ENCODE data around the gene NOL11.

NOL11 gene

GRCh38 chr17:67679721-67680120 lies 38.0 kb upstream of the NOL11 start:
- DNase-seq: no peak
- H3K4me1 ChIP-seq (ENCODE audit: control extremely low read depth in 1 of 4, control insufficient read depth in 4 of 4, insufficient read depth in 4 of 4, low read length in 3 of 4): no peaks in the 10 kb centered on the region
- CTCF ChIA-PET: no interaction called here
- H3K9me3 ChIP-seq (ENCODE audit: control extremely low read depth in 1 of 5, control insufficient read depth in 4 of 5, insufficient read depth in 2 of 5, low read depth in 1 of 5, low read length in 4 of 5): no peaks in the 10 kb centered on the region
- peaks cover 1 to 7% (median 4%) of the 10 kb centered on the region in 4 experiments for H3K36me3 ChIP-seq (ENCODE audit: control insufficient read depth in 4 of 4, insufficient read depth in 4 of 4, low read length in 3 of 4)
- WGBS (ENCODE audit: insufficient coverage): 92% methylated on average over 6 of the region's 6 CpGs
- no peak overlapping the region for H3K4me3 ChIP-seq (ENCODE audit: control insufficient read depth in 1 of 7, extremely low read depth in 1 of 7, insufficient read depth in 4 of 7, low read depth in 2 of 7, low read length in 6 of 7)
- POLR2A ChIA-PET: no interaction called here
- no peaks in the 10 kb centered on the region for H3K27me3 ChIP-seq (replicated peaks in 2 of 5; ENCODE audit: control insufficient read depth in 4 of 5, insufficient read depth in 5 of 5, low read length in 4 of 5)
- H3K27ac ChIP-seq (ENCODE audit: insufficient read depth in 1 of 2, low read depth in 1 of 2, low read length in 2 of 2, poor library complexity in 1 of 2, severe bottlenecking in 2 of 2): no peak overlapping the region

- ChIA-PET POLR2A (interaction anchor here (0.6 kb wide), 1 partner anchor 20 kb away, joined by 4 read pairs; no protein-coding TSS in a partner anchor), CTCF (no interaction called here)
- no CpG with 5 or more reads among the region's 8 CpGs for WGBS (ENCODE audit: insufficient coverage)
These were observed 37.1 kb upstream of the NOL11 start for GRCh38 chr17:67680445-67681224.

GRCh38 chr17:67682196-67682595 lies 35.5 kb upstream of the NOL11 start:
- Histone ChIP-seq H3K36me3 (ENCODE audit: control insufficient read depth in 4 of 4, insufficient read depth in 4 of 4, low read length in 3 of 4) (peaks cover 0 to 8% (median 2%) of the 10 kb centered on the region in 4 experiments), H3K9me3 (ENCODE audit: control extremely low read depth in 1 of 5, control insufficient read depth in 4 of 5, insufficient read depth in 2 of 5, low read depth in 1 of 5, low read length in 4 of 5) (no peaks in the 10 kb centered on the region), H3K4me3 (ENCODE audit: control insufficient read depth in 1 of 7, extremely low read depth in 1 of 7, insufficient read depth in 4 of 7, low read depth in 2 of 7, low read length in 6 of 7) (no peak overlapping the region), H3K27ac (ENCODE audit: insufficient read depth in 1 of 2, low read depth in 1 of 2, low read length in 2 of 2, poor library complexity in 1 of 2, severe bottlenecking in 2 of 2) (no peak overlapping the region), H3K27me3 (replicated peaks in 2 of 5; ENCODE audit: control insufficient read depth in 4 of 5, insufficient read depth in 5 of 5, low read length in 4 of 5) (no peaks in the 10 kb centered on the region), H3K4me1 (ENCODE audit: control extremely low read depth in 1 of 4, control insufficient read depth in 4 of 4, insufficient read depth in 4 of 4, low read length in 3 of 4) (no peaks in the 10 kb centered on the region)
- ChIA-PET CTCF (no interaction called here), POLR2A (no interaction called here)
- 94% methylated on average over 2 of the region's 2 CpGs for WGBS (ENCODE audit: insufficient coverage)
- DNase-seq: no peak

More at GRCh38 chr17:67680445-67681224, 37.1 kb upstream of the NOL11 start:
- Histone ChIP-seq H3K9me3 (ENCODE audit: control extremely low read depth in 1 of 5, control insufficient read depth in 4 of 5, insufficient read depth in 2 of 5, low read depth in 1 of 5, low read length in 4 of 5) (no peaks in the 10 kb centered on the region), H3K36me3 (ENCODE audit: control insufficient read depth in 4 of 4, insufficient read depth in 4 of 4, low read length in 3 of 4) (peaks cover 1 to 4% (median 3%) of the 10 kb centered on the region in 4 experiments), H3K27me3 (replicated peaks in 2 of 5; ENCODE audit: control insufficient read depth in 4 of 5, insufficient read depth in 5 of 5, low read length in 4 of 5) (no peaks in the 10 kb centered on the region), H3K4me3 (ENCODE audit: control insufficient read depth in 1 of 7, extremely low read depth in 1 of 7, insufficient read depth in 4 of 7, low read depth in 2 of 7, low read length in 6 of 7) (no peak overlapping the region), H3K4me1 (ENCODE audit: control extremely low read depth in 1 of 4, control insufficient read depth in 4 of 4, insufficient read depth in 4 of 4, low read length in 3 of 4) (no peaks in the 10 kb centered on the region), H3K27ac (ENCODE audit: insufficient read depth in 1 of 2, low read depth in 1 of 2, low read length in 2 of 2, poor library complexity in 1 of 2, severe bottlenecking in 2 of 2) (no peak overlapping the region)
- DNase-seq: no peak

GRCh38 chr17:67685351-67685750 lies 32.4 kb upstream of the NOL11 start:
- no peak for DNase-seq
- CTCF ChIA-PET: interaction anchor here (0.8 kb wide), 1 partner anchor 56 kb away, joined by 3 read pairs; no protein-coding TSS in a partner anchor
- WGBS (ENCODE audit: insufficient coverage): 100% methylated on average over 1 of the region's 3 CpGs
- Histone ChIP-seq H3K27ac (ENCODE audit: insufficient read depth in 1 of 2, low read depth in 1 of 2, low read length in 2 of 2, poor library complexity in 1 of 2, severe bottlenecking in 2 of 2) (no peak overlapping the region), H3K36me3 (ENCODE audit: control insufficient read depth in 4 of 4, insufficient read depth in 4 of 4, low read length in 3 of 4) (peaks cover 0 to 5% (median 0%) of the 10 kb centered on the region in 4 experiments), H3K9me3 (ENCODE audit: control extremely low read depth in 1 of 5, control insufficient read depth in 4 of 5, insufficient read depth in 2 of 5, low read depth in 1 of 5, low read length in 4 of 5) (no peaks in the 10 kb centered on the region), H3K4me3 (ENCODE audit: control insufficient read depth in 1 of 7, extremely low read depth in 1 of 7, insufficient read depth in 4 of 7, low read depth in 2 of 7, low read length in 6 of 7) (no peak overlapping the region), H3K27me3 (replicated peaks in 2 of 5; ENCODE audit: control insufficient read depth in 4 of 5, insufficient read depth in 5 of 5, low read length in 4 of 5) (no peaks in the 10 kb centered on the region), H3K4me1 (ENCODE audit: control extremely low read depth in 1 of 4, control insufficient read depth in 4 of 4, insufficient read depth in 4 of 4, low read length in 3 of 4) (no peaks in the 10 kb centered on the region)
- POLR2A ChIA-PET: no interaction called here

- ChIA-PET POLR2A (no interaction called here), CTCF (interaction anchor here (1.0 kb wide), 1 partner anchor 310 kb away, joined by 3 read pairs; no protein-coding TSS in a partner anchor)
- Histone ChIP-seq H3K27ac (ENCODE audit: insufficient read depth in 1 of 2, low read depth in 1 of 2, low read length in 2 of 2, poor library complexity in 1 of 2, severe bottlenecking in 2 of 2) (no peak overlapping the region), H3K36me3 (ENCODE audit: control insufficient read depth in 4 of 4, insufficient read depth in 4 of 4, low read length in 3 of 4) (peaks cover 0 to 5% (median 0%) of the 10 kb centered on the region in 4 experiments), H3K4me1 (ENCODE audit: control extremely low read depth in 1 of 4, control insufficient read depth in 4 of 4, insufficient read depth in 4 of 4, low read length in 3 of 4) (no peaks in the 10 kb centered on the region), H3K4me3 (ENCODE audit: control insufficient read depth in 1 of 7, extremely low read depth in 1 of 7, insufficient read depth in 4 of 7, low read depth in 2 of 7, low read length in 6 of 7) (no peak overlapping the region), H3K27me3 (replicated peaks in 2 of 5; ENCODE audit: control insufficient read depth in 4 of 5, insufficient read depth in 5 of 5, low read length in 4 of 5) (no peaks in the 10 kb centered on the region), H3K9me3 (ENCODE audit: control extremely low read depth in 1 of 5, control insufficient read depth in 4 of 5, insufficient read depth in 2 of 5, low read depth in 1 of 5, low read length in 4 of 5) (no peaks in the 10 kb centered on the region)
- WGBS (ENCODE audit: insufficient coverage): 63% methylated on average over 1 of the region's 2 CpGs
- no peak for DNase-seq
These were observed 31.5 kb upstream of the NOL11 start for GRCh38 chr17:67686241-67686640.

GRCh38 chr17:67687511-67687910 lies 30.2 kb upstream of the NOL11 start:
- Histone ChIP-seq H3K27me3 (replicated peaks in 2 of 5; ENCODE audit: control insufficient read depth in 4 of 5, insufficient read depth in 5 of 5, low read length in 4 of 5) (no peaks in the 10 kb centered on the region), H3K36me3 (ENCODE audit: control insufficient read depth in 4 of 4, insufficient read depth in 4 of 4, low read length in 3 of 4) (peaks cover 0 to 5% (median under 1%) of the 10 kb centered on the region in 4 experiments), H3K4me3 (ENCODE audit: control insufficient read depth in 1 of 7, extremely low read depth in 1 of 7, insufficient read depth in 4 of 7, low read depth in 2 of 7, low read length in 6 of 7) (no peak overlapping the region), H3K27ac (ENCODE audit: insufficient read depth in 1 of 2, low read depth in 1 of 2, low read length in 2 of 2, poor library complexity in 1 of 2, severe bottlenecking in 2 of 2) (no peak overlapping the region), H3K4me1 (ENCODE audit: control extremely low read depth in 1 of 4, control insufficient read depth in 4 of 4, insufficient read depth in 4 of 4, low read length in 3 of 4) (no peaks in the 10 kb centered on the region), H3K9me3 (ENCODE audit: control extremely low read depth in 1 of 5, control insufficient read depth in 4 of 5, insufficient read depth in 2 of 5, low read depth in 1 of 5, low read length in 4 of 5) (no peaks in the 10 kb centered on the region)
- ChIA-PET POLR2A (no interaction called here), CTCF (interaction anchor here (0.6 to 2.5 kb wide), 5 partner anchors 9 to 656 kb away, joined by 3 to 7 read pairs (median 4); no protein-coding TSS in a partner anchor)
- no peak for DNase-seq
- no CpG with 5 or more reads among the region's 2 CpGs for WGBS (ENCODE audit: insufficient coverage)

GRCh38 chr17:67689534-67690177 lies 28.1 kb upstream of the NOL11 start:
- peaks cover 0 to 14% (median 9%) of the 10 kb centered on the region in 4 experiments for H3K36me3 ChIP-seq (ENCODE audit: control insufficient read depth in 4 of 4, insufficient read depth in 4 of 4, low read length in 3 of 4)
- H3K9me3 ChIP-seq (ENCODE audit: control extremely low read depth in 1 of 5, control insufficient read depth in 4 of 5, insufficient read depth in 2 of 5, low read depth in 1 of 5, low read length in 4 of 5): no peaks in the 10 kb centered on the region
- CTCF ChIA-PET: interaction anchor here (0.5 to 1.7 kb wide), 5 partner anchors 10 to 315 kb away, joined by 3 to 5 read pairs (median 3); no protein-coding TSS in a partner anchor
- H3K27me3 ChIP-seq (replicated peaks in 2 of 5; ENCODE audit: control insufficient read depth in 4 of 5, insufficient read depth in 5 of 5, low read length in 4 of 5): no peaks in the 10 kb centered on the region
- 59% methylated on average over 2 of the region's 2 CpGs for WGBS (ENCODE audit: insufficient coverage)
- no peak overlapping the region for H3K4me3 ChIP-seq (ENCODE audit: control insufficient read depth in 1 of 7, extremely low read depth in 1 of 7, insufficient read depth in 4 of 7, low read depth in 2 of 7, low read length in 6 of 7)
- DNase-seq: peak; percentile 56 to 81 (median 74)
- no peak overlapping the region for H3K27ac ChIP-seq (ENCODE audit: insufficient read depth in 1 of 2, low read depth in 1 of 2, low read length in 2 of 2, poor library complexity in 1 of 2, severe bottlenecking in 2 of 2)
- POLR2A ChIA-PET: interaction anchor here (0.6 kb wide), 2 partner anchors 135 to 998 kb away, joined by 3 to 6 read pairs; no protein-coding TSS in a partner anchor
- H3K4me1 ChIP-seq (ENCODE audit: control extremely low read depth in 1 of 4, control insufficient read depth in 4 of 4, insufficient read depth in 4 of 4, low read length in 3 of 4): no peaks in the 10 kb centered on the region

Data from common myeloid progenitor, CD34-positive (primary cell).